ENCODE measurements around the gene CRAT.
"Not testable (repeated sequence)": the region's sequence is repeated elsewhere in the genome, so short reads cannot be mapped to it uniquely, and the experiment has no call there.

The CRAT gene

GRCh38 chr9:129138144-129138462, 27.5 kb upstream of the CRAT start:
- no peak for DNase-seq

- no peak for DNase-seq
These were observed 26.9 kb upstream of the CRAT start for GRCh38 chr9:129137292-129138143.

GRCh38 chr9:129136446-129137035, 25.9 kb upstream of the CRAT start:
- DNase-seq: no peak

- DNase-seq: no peak
These were observed 24.9 kb upstream of the CRAT start for GRCh38 chr9:129135476-129135875.

GRCh38 chr9:129133082-129133481, 22.5 kb upstream of the CRAT start:
- no peak for DNase-seq

DNA sequence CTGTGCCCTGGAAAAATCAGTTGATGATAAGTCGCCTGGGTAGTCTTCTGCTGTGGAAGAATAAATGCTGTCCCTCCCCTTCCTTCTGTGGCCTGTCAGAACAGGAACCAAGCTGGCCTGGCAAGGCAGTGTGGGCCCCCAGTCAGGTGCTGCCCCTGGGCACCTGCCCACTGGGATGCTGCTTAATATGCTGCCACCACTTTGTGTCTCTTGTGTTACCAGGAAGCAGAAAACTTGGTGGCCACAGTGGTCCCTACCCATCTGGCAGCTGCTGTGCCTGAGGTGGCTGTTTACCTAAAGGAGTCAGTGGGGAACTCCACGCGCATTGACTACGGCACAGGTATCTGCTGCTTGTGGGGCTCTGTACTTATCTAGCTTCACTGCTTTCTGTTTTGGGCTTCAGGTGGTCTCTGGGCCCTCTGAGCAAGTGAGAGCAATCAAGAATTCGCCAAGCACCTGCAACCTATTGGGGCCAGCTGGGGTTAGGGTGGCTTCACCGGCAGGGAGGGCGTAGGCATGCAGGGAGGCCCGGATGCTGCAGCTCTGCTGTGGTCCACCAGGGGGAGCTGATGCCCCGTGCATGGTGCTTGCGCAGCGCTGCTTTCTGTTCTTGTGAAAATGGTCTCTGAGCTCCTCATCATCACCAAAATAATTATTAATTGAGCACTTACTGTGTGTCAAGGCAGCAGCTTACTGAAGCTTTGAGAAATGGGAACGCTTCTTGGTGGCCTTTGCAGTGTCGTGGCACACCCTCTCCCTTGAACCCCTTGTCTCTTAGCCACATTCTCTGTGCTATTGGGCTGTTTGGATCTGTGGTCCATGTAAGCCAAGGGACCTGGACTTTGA, 20.9 kb upstream of the CRAT start:
- DNase-seq: no peak

DNA sequence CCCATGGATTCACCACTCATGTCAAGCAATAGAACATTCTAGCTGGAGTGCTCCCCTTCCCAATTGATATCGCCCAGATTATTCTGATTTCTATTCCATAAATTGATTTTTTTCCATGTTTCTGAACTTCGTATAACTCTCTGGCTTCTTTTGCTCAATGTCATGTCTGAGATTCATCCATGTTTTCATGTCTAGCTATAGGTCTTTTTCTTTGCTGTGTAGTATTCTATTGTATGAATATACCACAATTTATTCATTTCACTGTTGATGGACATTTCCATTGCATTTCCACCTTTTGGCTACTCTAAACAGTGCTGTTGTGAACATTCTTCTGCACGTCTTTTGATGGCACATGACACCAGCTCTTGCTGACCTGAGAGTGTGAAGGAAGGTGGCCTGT, 20.2 kb upstream of the CRAT start:
- no peak for DNase-seq

- DNase-seq: not testable (repeated sequence)
These were observed 19.7 kb upstream of the CRAT start for GRCh38 chr9:129130271-129130670.

DNA sequence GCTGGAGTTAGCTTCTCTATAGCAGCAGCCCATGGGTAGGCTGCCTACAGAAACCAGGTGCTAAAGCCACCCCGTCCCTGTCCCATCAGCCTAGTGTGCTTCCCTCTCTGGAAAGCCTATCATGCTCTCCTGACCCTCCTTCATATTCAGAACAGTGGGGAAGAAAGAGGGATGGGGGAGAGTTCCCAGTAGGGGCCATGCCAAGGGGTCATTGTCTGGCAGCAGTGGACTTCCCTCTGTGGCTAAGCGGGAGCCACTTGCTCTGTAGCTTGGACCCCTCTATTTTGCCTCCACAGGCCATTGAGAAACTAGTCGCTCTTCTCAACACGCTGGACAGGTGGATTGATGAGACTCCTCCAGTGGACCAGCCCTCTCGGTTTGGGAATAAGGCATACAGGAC, 18.1 kb upstream of the CRAT start:
- no peak for DNase-seq

- no peak for DNase-seq
These were observed 16.4 kb upstream of the CRAT start for GRCh38 chr9:129126749-129127618.

- DNase-seq: no peak
These were observed 14.9 kb upstream of the CRAT start for GRCh38 chr9:129125478-129125877.

DNA sequence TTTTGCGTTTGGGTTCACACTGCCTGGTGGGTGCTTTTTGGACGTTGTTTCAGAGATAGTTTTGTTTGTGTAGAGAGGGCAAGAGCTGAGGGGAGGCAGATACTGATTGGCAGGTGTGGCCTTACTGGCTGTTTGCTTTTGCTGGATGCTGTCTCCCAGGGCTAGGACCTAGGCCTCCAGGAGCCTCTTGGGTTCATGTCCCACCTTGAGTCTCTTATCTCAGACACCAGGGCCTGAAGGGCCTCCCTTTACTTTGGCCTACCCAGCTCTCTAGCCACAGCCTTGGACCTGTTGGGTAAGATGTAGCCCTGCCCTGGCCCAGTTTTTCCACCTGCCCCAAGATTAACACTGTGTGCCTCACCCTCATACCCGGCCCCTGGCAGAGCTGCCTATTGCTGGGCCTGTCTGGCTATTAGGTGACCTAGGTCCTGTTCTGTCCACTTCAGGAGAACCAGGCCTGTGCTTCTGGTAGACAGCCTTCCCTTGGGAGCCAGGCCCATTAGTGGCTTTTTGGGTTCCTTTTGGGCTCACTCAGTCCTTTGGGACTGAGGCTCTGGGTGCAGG, 14.0 kb upstream of the CRAT start:
- DNase-seq: no peak

- not testable (repeated sequence) for DNase-seq
These were observed 12.4 kb upstream of the CRAT start for GRCh38 chr9:129122976-129123375.

DNA sequence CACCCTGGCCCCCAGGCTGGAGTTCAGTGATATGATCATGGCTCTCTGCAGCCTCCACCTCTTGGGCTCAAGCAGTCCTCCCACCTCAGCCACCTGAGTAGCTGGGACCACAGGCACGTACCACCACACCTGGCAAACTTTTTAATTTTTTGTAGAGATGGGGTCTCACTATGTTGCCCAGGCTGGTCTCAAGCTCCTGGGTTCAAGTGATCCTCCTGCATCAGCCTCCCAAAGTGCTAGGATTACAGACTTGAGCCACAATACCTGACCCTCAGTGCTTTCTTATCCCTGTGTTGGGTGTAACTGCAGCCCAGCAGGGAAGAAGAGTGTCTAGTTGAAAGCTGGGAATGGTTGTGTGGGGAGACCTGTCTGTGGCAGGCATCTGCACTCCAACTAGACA, 11.5 kb upstream of the CRAT start:
- no peak for DNase-seq

GRCh38 chr9:129121483-129121882, 10.9 kb upstream of the CRAT start:
- DNase-seq: no peak

DNA sequence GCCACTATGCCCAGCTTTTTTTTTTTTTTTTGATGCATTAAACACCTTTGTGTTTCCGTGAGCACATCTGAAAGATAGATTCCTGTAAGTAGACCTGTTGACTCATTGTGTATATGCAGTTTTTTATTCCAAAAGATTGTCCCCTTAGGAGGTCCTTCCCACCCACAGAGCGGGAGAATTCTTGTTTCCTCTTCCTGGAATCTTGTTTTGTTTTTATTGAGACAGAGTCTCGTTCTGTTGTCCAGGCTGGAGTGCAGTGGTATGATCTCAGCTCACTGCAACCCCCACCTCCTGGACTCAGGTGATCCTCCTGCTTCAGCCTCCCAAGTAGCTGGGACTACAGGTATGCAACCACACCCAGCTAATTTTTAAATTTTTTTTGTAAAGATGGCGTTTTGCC, 8.2 kb upstream of the CRAT start:
- no peak for DNase-seq

GRCh38 chr9:129113645-129114304, 3.2 kb upstream of the CRAT start:
- no peak for DNase-seq

- DNase-seq: not testable (repeated sequence)
These were observed 1.9 kb upstream of the CRAT start for GRCh38 chr9:129112526-129112925.

GRCh38 chr9:129111528-129112151, 1.0 kb upstream of the CRAT start:
- DNase-seq: no peak

DNA sequence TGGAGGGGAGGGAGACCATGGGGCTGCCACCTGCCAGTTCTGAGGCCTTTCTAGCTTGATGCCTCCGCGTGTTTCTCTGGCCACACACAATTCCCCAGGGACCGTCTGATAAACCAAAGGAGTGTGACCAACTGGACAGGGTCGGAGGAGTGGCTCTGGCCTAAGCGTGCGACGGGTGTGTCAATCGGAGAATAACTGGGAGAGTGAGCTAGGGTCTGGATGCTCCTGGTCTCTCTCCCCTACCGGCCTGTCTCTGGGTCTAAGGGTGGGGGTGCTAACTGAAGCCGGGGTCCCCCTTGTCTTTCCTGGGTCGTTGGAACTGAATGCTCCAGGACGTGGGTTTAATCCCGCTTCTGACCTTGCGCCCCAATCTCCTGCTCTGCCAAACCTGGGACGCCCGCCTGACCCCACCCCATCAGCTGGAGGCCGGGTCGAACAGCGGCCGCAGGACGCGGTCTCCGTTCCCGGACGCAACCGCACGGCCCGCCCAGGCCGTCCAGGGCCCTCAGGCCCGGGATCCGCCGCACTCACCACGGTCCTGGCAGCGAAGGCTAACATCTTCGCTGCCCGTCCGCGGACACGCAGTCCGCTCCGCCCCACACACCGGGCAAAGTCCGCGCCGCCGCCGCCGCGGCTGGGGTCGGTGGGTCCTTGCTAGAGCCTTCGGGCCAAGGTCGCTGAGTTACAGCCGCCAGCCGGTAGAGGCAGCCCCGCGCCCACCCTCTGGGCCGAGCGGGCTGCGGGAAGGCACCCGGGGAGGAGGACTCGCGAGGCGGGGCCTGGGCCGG, 447 bp downstream of the CRAT start:
- no peak for DNase-seq

DNA sequence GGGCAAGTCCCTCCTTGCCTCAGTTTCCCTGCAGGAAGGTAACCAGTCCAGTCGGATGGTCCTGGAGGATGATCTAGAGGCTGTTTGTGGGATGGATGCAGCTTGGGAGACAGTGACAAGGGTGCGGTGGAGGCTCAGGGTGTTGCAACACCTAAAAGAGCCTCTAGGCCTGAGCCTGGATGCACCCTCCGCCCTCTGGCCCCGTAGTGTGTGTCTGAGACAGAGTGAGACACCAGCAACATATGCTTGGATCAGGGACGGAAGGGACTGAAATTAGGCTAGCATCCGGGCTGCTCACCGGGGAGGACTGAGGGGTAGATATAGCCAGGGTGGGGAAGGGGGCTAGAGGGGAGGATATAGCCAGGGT, 1.1 kb downstream of the CRAT start:
- no peak for DNase-seq
